GM21529 (cell line): ENCODE results near the gene HGF.

ENCODE experiments used
- ATAC-seq: cut with Tn5 transposase; IDR thresholded peaks from one replicate; pipeline ENCODE4 v1.9.1; 2021; ENCODE audit not compliant: unreplicated experiment

Gene HGF

DNA sequence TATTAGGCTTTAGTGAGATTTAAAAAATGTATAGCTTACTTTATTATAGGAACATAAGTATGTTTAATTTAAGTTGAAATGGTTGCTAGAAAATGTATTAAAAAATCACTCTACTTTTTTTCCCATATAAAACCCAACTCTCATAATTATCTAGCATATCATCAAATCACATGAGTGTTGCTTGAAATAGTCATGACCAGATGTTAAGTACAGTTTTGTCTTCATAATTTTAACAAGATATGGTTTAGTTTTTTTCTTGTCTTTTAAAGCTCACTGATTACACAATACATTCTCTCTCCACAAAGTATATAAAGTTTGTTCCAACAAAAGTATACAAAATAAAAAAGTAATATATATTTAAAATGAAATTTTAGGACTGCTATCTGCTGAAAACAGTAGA lies 82.8 kb downstream of the HGF start:
- ATAC-seq = no peak

DNA sequence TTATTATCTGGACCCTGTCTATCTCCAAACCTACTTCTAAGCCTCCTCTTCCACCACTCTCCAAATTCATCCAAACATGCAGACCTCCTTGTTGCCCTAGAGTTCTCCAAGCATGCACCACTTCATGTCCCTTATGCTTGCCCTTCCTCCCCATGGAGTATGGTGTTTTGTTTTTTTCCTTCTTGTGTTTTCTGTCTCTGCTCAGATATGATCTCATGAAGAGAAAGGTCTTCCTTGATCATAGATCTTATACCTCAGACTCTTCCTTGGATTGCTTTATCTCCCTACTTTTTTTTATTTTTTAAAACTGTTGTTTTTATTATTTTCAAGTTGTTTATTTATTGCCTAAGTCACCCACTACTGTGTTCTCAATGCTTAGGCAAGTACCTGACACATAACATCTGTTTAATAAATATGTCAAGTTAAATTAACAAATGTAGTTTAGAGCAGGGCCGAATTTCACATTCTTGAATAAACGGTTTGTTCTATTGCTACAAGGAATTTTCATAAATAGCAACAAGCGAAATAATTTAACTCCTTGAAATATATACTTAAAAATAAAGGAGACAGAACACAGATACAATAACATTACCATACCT lies 84.5 kb downstream of the HGF start:
- ATAC-seq = no peak

DNA sequence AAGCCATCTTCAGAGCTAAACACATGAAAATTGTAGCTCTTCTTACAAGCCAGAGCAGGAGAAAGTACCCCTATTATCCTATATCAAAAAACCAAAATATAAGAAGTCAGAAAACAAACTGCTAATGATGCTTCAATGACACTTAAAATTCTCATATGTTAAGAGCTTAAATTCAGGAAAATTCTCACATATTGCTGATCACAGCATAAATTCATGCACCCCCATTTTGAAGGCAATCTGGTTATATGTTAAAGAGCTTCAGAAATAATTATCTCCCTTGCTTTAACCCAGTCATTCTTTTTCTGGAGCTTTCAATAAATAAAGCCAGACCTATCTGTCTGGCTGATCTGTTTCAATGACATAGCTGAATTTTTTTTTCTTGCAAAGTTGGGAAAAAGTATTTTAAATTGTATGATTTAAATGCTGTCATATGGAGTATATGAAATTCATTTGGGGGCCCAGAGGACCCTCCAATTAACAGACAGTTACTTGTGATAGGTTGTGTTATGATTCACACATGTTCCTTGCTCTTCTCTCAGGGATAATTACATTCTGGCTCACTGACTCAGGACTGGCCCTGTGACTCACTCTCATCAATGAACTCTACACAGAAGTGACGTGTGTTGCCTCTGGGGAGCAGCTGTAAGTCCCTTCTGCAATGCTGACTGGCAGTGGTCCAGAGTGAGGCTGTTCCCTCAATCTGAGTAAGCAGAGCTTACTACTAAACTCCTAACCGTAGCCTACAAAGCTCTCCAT lies 85.2 kb downstream of the HGF start:
- peak; percentile 74 for ATAC-seq

DNA sequence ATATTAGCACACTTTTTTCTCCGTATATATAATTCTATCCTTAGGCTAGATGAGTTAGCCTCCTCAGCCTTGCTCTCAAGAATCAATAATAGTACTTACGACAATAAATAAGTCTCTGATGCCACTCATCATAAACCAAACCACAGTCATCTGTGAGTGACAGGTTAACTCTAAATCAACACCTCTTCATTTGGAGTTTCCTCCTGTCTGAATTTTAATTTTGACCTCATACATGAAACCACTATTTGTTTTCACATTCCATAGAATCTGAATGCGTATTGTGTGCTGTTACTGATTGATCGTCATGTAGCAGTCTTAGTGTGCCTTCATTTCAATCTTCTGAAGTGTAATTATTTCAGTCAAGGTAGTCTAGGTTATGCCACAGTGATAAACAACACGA lies 85.8 kb downstream of the HGF start:
- no peak for ATAC-seq

DNA sequence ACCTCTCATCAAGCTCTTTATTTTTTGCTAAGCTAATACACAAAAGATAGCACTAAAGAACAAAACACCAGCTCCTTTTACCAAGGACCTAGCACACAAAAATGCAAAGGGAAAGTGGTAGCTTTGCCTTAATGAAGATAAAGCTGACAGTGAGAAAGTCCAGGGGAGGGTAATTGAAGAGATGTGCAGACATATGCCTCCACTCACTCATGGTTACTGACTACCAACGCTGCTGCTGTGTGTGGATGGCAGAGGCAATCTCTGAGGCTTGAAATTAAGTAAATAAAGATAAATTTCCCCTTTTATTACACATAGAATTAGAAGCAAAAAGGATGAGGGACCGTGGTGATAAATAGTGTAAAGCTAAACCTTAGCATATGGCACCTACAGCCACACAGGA lies 87.0 kb downstream of the HGF start:
- ATAC-seq = no peak

DNA sequence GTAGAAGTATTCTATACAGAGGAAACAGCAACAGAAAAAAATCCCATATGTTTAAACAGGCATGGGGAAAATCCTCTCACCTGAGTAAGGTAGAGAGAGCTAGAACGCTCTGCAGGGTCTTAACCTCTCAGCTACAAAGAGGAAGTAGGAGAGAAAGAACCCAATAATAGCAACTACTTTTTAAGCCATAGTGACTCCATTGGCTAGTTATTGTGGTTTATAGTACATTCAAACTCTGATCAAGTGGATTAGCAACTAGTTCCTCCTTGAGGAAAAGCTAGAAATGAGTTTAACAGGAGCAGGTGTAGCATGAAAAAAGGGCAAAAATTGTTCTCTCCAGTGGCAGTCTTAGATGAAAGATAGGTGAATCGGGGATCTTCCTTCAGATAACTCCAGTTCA lies 89.7 kb downstream of the HGF start:
- ATAC-seq = no peak

DNA sequence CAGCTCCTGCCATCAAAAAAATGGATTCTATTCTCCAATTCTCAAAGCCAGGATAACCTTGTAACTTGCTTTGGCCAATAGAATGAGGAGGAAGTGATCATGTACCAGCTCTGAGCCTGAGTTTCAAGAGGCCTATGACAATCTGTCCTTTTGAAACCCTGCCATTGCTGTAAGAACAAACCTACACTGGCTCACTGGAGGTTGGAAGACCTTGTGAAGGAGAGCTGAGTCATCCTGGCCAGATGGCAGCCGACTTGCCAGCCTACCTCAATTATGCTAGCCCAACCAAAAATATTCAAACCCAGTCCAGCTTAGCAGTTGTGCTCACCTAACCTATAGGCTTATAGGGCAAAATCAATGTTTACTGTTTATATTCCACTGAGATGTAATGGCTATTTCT lies 93.0 kb downstream of the HGF start:
- ATAC-seq = no peak

DNA sequence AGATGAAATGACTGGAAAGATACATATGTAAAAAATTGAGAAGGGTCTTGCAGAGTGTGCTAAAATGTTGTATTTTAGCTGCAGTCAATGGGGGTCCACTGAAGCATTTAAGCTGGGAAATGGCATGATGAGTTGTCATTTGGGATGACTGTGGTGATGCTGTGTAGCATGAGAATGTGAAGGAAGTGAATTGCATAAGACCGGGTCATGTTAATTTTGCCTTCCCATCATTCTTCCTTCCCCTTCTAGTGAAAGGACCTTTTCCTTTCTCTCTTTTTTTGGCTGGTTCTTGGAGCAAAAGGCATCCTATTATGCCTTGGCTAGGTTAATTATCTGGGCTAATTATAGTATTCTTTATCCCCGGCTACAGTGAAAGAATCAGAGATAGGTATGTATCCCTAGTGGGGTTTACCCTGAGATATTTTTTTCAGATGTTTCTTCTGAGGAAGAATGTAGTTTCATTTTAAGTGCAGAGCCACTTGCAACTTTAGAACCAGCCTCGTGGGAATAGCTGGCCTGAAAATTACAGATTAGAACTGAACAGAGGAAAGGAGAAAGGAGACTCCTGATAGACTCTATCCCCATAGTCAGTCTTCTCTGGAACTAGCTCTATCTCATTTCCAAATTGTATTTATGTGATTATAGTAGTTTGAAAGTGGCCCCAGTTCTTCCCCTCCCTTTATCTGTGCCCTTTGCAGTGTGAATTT lies 93.6 kb downstream of the HGF start:
- no peak for ATAC-seq

DNA sequence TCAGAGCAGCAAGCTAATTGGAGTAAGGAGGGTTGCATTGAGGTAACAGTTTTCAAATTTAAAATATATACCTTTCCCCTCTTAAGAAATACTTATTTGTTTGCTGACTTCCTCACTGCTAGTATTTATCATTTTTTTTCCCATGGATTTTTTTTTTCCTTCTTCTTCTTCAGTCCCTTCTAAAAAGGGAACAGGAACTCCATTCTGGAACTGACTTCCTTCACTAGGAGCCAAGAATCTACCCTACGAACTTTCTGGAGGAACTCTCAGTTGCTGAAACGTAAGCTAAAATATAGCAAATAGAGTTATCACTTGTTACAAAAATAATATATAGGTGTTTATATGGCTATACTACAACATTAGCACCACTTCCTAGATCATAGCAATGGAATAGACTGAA lies 95.4 kb downstream of the HGF start:
- ATAC-seq = no peak

DNA sequence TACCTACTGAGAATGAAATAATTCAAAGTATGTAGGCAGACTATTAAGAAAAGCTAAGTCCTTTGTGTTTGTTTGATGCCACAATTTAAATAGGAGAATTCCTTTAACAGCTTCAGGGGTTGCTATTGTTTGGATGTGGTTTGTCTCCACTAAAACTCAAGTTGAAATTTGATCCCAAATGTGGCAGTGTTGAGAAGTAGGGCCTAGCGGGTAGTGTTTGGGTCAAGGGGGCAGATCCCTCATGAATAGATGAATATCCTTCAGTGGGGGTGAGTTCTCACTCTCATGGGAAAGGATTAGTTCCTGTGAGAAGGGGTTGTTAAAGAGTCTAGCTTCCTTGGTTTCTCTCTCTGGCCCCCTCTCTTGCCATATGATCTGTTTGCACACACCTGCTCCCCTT lies 97.0 kb downstream of the HGF start:
- ATAC-seq = no peak

DNA sequence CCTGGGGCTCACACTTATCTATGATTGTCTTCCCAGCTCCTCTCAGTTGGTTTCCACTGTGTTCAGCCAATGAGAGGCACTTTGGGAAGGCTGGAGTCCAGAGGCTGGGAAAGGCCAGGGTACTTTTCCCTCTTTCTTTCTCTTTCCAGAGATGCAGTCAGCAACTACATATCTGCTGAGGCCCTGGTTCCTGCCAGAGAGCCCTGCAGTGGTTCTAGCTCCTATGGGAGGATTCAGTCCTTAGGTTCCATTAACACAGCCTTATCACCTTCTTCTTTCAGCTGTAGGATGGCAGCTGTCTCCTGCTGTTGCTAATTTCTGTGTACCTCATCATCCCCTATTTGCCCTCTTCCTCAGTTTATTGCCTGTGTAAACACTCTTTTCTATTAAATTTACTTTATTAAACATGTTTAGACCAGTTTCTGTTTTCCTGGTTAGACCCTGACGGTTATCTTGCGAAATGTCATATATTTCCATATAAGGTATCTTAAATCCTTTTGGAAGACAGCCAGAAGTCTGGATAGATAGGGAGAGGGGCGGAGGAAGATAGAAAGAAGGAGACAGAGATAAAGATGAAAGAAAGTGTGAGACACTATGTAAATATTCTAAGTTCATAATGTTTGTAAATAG lies 100.3 kb downstream of the HGF start:
- ATAC-seq = no peak

DNA sequence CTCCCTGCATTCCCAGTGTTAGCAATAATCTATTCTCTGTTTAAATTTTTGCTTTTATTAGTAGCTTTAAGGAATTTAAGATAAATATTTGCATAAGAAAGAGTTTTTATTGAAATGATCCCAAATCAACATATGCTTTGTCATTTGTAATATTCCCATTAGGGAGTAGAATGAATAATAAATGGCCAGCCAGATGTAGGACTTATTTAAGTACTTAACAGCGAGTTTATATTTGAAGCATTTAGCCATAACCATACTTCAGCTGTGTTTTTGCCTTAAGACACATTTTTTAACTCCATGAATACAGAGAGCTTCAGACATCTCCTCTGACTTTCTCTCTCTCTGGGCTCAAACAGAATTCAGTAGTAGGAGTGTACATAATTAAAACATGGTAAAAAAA lies 103.6 kb downstream of the HGF start:
- no peak for ATAC-seq

DNA sequence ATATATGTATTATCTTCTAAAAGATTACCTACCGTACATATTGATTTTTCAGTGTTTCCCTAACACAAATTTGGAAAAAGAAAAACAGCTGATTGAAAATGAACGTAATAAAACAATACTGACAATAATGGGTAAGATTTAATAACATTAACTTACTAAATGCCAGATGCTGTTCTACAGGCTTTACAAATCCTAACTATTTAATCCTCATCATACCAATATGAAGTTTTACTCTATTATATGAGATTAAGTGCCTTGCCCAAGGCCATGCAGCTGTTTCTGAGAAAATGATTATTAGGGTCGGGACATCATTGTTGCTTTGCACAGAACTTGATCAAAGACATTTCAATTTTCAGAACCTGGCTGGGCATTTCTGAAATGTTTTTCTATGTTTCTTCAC lies 104.6 kb downstream of the HGF start:
- ATAC-seq = no peak

DNA sequence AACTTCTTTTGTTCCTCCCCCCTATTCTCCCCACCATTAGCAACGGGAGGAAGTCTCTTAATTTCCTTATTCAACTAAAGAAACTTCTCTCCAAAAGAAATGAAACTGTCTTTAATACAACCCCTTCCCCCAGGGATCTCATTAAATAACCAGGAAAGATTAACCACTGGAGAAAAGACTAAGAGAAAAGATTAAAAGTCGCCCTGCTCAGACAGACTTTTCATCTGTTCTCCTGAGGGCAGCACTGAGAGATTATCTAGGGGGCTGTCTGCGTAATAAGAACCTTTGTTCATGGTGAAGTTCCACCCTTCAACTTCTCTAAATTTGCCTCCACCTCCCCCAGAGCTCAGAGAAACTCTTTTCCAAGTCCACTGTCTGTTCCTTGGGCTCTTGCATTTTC lies 105.5 kb downstream of the HGF start:
- ATAC-seq = no peak

DNA sequence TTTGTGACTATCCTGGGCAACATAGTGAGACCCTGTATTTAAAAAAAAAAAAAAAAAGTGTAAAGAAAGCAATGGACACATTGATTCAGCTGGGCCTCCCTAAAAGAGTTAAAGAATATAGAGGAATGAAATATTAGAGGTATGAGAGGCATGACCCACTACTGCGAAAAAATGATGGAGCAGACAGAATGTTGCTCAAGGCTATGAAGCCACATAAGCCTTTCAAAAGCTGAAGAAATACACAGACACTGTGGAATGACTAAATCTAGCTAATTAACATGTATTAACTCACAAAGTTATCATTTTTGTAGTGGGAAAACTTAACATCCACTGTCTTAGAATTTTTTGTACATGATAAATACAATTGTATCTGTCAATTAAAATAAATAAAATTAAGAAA lies 107.3 kb downstream of the HGF start:
- no peak for ATAC-seq

DNA sequence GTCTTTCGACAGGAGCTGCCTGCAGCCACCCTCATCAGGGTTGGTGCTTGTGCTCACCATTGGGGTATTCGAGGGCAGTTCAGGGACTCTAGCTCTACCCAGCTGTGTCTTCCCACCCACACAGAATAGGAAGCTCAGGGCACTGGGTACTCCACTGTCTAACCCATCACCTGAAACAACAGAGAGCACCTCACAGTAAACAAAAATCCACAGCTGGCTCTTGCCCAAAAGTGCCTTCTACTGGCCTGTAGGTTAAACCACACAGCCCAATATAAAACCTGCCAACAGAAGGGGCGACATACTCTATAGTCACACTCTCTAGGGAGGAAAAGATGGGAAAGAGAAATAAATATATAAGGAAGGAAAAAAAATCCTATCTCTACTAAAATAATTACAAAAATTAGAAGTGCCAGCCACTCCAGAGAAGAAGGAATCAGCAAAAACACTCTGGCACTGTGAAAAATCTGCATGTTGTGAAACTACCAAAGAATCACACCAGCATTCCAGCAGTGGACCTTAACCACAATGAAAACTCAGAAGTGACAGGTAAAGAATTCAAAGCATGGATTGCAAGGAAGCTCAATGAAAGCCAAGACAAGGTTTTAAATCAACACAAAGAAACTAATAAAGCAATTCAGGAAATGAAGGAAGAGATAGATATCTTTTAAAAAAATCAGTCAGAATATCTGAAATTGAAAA lies 110.0 kb downstream of the HGF start:
- ATAC-seq = no peak

DNA sequence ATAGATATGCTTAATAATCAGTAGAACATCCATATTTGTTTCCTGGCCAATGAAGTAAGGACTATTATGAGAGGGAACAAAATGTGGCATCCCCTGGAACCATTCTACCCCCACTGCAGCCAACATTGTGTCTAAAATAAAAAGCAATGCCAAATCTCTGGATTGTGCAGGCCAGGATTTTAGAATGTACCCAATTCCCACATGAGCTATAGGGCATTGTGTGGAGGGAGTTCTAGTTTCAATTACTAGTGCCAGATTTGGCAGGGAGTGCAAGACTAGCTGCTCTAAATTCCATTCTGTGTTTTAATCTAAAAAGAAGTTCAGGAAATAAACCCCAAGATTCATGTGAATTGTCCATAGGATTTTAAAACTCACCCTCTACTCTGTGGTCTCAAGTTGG lies 112.3 kb downstream of the HGF start:
- ATAC-seq = no peak

DNA sequence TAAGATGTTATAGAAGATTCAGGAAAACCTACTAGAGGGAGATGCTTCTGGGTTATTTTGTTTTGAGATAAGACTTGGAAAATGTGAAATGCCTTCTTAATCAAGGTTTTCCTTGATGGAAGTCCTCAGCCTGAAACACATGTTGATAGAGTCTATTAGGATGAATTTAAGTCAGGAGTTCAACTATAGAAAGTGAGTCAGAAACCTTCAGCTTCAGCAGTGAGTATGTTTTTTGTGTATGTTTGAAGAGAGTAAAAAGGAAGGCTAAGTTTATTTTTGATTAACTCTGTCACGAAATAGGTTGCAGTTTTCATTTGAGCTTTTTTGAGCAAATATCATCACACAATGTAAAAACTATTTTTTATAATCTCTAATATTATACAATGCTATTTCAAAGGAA lies 114.6 kb downstream of the HGF start:
- no peak for ATAC-seq

DNA sequence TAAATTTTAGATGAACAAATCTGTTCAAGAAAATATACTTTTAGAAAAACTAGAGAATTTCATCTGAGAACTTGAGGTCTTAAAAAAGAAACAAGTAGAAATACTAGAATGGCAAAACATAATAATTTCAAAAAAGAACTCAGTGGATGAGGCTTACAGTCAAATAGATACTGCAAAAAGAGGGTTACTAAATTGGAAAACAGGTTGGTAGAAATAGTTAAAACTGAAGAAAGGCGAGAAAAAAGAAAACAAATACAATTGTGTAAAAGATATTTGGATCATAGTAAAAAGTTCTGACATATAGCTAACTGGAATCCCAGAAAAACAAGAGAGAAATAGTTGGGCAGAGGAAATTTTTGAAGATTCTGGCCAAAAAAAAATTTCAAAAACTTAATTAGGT lies 117.6 kb downstream of the HGF start:
- ATAC-seq = no peak
